ENCODE measurements around the gene MOV10. TPM values are rescaled to one million over a fixed set of nuclear protein-coding genes. Genes with fewer than 3 reads are reported as not detected.
A peak's percentile ranks its signal among the peaks of the same experiment; 100 is the strongest.

The MOV10 gene
- total and polyA plus RNA-seq, 10 of the 15 experiments (the other 5 are each of a cell fraction or from before 2014, with no cell fraction given), result 21.0 to 80.3 (median 49.8) TPM

DNA sequence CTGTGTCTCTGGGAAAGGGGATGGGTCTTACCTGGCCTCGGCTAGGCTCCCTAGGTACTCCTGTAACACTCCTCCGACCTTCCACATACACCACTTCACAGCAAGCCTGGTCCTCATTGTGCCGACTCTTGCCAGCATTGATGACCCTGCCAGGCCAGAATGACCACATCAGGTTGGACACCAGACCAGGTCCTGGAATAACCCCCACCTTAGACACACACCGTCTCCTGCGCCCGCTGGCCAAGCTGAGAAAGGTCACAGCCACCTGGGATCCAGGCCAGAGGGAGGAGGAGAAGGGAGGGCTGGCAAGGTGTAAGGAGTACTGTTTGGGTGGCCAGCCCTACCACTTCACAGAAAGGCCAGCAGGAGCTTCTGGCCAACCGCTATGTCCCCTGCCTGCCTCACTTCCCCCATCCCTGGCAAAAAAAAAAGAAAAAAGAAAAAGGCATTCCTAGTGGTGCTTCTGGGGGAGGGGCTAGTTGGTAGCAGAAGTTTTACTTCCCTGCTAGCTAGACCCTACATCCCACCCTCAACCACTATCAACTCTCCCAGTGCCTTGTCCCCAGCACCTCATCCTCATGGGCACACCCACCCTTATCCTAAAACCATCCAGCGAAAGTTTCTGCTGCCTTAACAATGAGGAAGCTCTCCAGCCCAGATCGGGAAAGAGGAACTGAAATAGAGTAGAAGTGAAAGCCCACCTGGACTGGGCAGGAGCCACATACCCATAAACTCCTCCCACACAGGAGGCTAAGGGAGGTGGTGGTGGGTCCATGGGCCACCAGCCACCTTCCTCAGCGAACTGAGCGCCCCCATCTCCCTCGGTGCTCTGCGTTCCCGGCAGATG, 39.2 kb downstream of the MOV10 start (continued):
- TF ChIP-seq SUPT20H (IDR thresholded peaks at IDR 0.05; ENCODE audit: borderline replicate concordance, control insufficient read depth, low read depth, low read length) (no peak), CBX5 (IDR thresholded peaks at IDR 0.05; ENCODE audit: low read depth) (no peak), ZSCAN29 (IDR thresholded peaks at IDR 0.05) (no peak), IRF5 (IDR thresholded peaks at IDR 0.05; ENCODE audit: borderline replicate concordance) (no peak), ATF3 (IDR thresholded peaks at IDR 0.05; ENCODE audit: borderline replicate concordance, extremely low read depth, low read depth, low read length) (no peak), JUNB (IDR thresholded peaks at IDR 0.05) (no peak), ETV6 (conservative IDR thresholded peaks at IDR 0.05 in 1 of 2, IDR thresholded peaks at IDR 0.05 in 1 of 2; ENCODE audit: borderline replicate concordance in 1 of 2, low read depth in 1 of 2) (no peak), ESRRA (IDR thresholded peaks at IDR 0.05; ENCODE audit: low read length) (no peak), ZBTB33 (IDR thresholded peaks at IDR 0.05) (no peak), IKZF2 (IDR thresholded peaks at IDR 0.05) (peak; percentile 93 to 96), TCF12 (IDR thresholded peaks at IDR 0.05; ENCODE audit: low read depth, low read length) (0 out of 2 replicates have a peak, but pooled peaks have one; percentile 31), STAT3 (IDR thresholded peaks at IDR 0.05; ENCODE audit: low read depth, low read length) (no peak), ZNF274 (IDR thresholded peaks at IDR 0.05; ENCODE audit: insufficient read depth, insufficient read length) (no peak), CHD1 (IDR thresholded peaks at IDR 0.05; ENCODE audit: low read depth, low read length) (no peak), ASH2L (IDR thresholded peaks at IDR 0.05; ENCODE audit: borderline replicate concordance, low read depth) (no peak), CHD2 (IDR thresholded peaks at IDR 0.05; ENCODE audit: borderline replicate concordance, low read depth, low read length) (0 out of 2 replicates have a peak, but pooled peaks have one; percentile 5)
- TF ChIP-seq, protein P1, sequence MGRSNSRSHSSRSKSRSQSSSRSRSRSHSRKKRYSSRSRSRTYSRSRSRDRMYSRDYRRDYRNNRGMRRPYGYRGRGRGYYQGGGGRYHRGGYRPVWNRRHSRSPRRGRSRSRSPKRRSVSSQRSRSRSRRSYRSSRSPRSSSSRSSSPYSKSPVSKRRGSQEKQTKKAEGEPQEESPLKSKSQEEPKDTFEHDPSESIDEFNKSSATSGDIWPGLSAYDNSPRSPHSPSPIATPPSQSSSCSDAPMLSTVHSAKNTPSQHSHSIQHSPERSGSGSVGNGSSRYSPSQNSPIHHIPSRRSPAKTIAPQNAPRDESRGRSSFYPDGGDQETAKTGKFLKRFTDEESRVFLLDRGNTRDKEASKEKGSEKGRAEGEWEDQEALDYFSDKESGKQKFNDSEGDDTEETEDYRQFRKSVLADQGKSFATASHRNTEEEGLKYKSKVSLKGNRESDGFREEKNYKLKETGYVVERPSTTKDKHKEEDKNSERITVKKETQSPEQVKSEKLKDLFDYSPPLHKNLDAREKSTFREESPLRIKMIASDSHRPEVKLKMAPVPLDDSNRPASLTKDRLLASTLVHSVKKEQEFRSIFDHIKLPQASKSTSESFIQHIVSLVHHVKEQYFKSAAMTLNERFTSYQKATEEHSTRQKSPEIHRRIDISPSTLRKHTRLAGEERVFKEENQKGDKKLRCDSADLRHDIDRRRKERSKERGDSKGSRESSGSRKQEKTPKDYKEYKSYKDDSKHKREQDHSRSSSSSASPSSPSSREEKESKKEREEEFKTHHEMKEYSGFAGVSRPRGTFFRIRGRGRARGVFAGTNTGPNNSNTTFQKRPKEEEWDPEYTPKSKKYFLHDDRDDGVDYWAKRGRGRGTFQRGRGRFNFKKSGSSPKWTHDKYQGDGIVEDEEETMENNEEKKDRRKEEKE (IDR thresholded peaks at IDR 0.05), result no peak
- TF ChIP-seq, protein P2, sequence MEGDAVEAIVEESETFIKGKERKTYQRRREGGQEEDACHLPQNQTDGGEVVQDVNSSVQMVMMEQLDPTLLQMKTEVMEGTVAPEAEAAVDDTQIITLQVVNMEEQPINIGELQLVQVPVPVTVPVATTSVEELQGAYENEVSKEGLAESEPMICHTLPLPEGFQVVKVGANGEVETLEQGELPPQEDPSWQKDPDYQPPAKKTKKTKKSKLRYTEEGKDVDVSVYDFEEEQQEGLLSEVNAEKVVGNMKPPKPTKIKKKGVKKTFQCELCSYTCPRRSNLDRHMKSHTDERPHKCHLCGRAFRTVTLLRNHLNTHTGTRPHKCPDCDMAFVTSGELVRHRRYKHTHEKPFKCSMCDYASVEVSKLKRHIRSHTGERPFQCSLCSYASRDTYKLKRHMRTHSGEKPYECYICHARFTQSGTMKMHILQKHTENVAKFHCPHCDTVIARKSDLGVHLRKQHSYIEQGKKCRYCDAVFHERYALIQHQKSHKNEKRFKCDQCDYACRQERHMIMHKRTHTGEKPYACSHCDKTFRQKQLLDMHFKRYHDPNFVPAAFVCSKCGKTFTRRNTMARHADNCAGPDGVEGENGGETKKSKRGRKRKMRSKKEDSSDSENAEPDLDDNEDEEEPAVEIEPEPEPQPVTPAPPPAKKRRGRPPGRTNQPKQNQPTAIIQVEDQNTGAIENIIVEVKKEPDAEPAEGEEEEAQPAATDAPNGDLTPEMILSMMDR (IDR thresholded peaks at IDR 0.05 in 2 of 3, conservative IDR thresholded peaks at IDR 0.05 in 1 of 3; ENCODE audit: control insufficient read depth in 2 of 3, extremely low read depth in 1 of 3, insufficient read depth in 1 of 3, low read depth in 3 of 3, low read length in 3 of 3), result no peak

Measured in GM12878 (cell line).